Osteoblast (primary cell): Measurements from ENCODE around the gene RRAGC. TPM values are rescaled to one million over a fixed set of nuclear protein-coding genes. Genes with fewer than 3 reads are reported as not detected.

ENCODE experiments used
- DNase-seq: peaks from one replicate; pipeline ENCODE4 v3.0.0; 2011; ENCODE audit warnings: low spot score, mixed read lengths; ENCODE audit not compliant: insufficient read length; ENCODE audit errors: missing footprints
- H2AFZ ChIP-seq: 2 replicates; pipeline ENCODE4 v1.6.0; 2011; ENCODE audit warnings: mild to moderate bottlenecking, low read length
- H3K27ac ChIP-seq: 2 replicates; pipeline ENCODE4 v1.5.1; 2011; ENCODE audit warnings: mild to moderate bottlenecking, low read depth, low read length, moderate library complexity
- H3K27me3 ChIP-seq: 2 replicates; pipeline ENCODE4 v1.6.0; 2012; ENCODE audit warnings: mild to moderate bottlenecking, control low read depth, inconsistent platforms, low read length, moderate library complexity; ENCODE audit not compliant: insufficient read depth
- H3K36me3 ChIP-seq: 2 replicates; pipeline ENCODE4 v1.5.1; 2011; ENCODE audit warnings: mild to moderate bottlenecking, low read length, control low read depth, moderate library complexity; ENCODE audit not compliant: insufficient read depth
- H3K4me1 ChIP-seq: 2 replicates; pipeline ENCODE4 v1.5.1; 2011; ENCODE audit warnings: mild to moderate bottlenecking, low read length, control low read depth, moderate library complexity; ENCODE audit not compliant: insufficient read depth
- H3K4me2 ChIP-seq: 2 replicates; pipeline ENCODE4 v1.6.0; 2011; ENCODE audit warnings: mild to moderate bottlenecking, low read length; ENCODE audit not compliant: insufficient read depth
- H3K4me3 ChIP-seq: fragments of 200-600 bp; sonication (generic); 3 replicates; pipeline ENCODE4 v1.5.1; 2012; ENCODE audit warnings: mild to moderate bottlenecking, low read length, inconsistent platforms; ENCODE audit not compliant: insufficient read depth
- H3K79me2 ChIP-seq: 2 replicates; pipeline ENCODE4 v1.6.0; 2012; ENCODE audit warnings: mild to moderate bottlenecking, low read length, control low read depth, inconsistent platforms; ENCODE audit not compliant: insufficient read depth
- H3K9me3 ChIP-seq: 2 replicates; pipeline ENCODE4 v1.5.1; 2011; ENCODE audit warnings: low read depth, low read length, control low read depth
- H4K20me1 ChIP-seq: 2 replicates; pipeline ENCODE4 v1.6.0; 2012; ENCODE audit warnings: mild to moderate bottlenecking, low read length, control low read depth; ENCODE audit not compliant: insufficient read depth
- total RNA-seq: library from RNA; depleted of rRNA; stranded (reverse); fragments of >200 nt; gene quantifications from 2 replicates; pipeline ENCODE4 v1.2.3, GENCODE V29; 2012
- TF ChIP-seq, protein P1 (sequence below): IDR thresholded peaks from 2 replicates; pipeline ENCODE4 v1.5.1; 2011; ENCODE audit warnings: mild to moderate bottlenecking, low read depth, low read length, moderate library complexity; ENCODE audit errors: extremely low read depth

RRAGC gene
- total RNA-seq, 1 donor = 57.9 TPM

DNA sequence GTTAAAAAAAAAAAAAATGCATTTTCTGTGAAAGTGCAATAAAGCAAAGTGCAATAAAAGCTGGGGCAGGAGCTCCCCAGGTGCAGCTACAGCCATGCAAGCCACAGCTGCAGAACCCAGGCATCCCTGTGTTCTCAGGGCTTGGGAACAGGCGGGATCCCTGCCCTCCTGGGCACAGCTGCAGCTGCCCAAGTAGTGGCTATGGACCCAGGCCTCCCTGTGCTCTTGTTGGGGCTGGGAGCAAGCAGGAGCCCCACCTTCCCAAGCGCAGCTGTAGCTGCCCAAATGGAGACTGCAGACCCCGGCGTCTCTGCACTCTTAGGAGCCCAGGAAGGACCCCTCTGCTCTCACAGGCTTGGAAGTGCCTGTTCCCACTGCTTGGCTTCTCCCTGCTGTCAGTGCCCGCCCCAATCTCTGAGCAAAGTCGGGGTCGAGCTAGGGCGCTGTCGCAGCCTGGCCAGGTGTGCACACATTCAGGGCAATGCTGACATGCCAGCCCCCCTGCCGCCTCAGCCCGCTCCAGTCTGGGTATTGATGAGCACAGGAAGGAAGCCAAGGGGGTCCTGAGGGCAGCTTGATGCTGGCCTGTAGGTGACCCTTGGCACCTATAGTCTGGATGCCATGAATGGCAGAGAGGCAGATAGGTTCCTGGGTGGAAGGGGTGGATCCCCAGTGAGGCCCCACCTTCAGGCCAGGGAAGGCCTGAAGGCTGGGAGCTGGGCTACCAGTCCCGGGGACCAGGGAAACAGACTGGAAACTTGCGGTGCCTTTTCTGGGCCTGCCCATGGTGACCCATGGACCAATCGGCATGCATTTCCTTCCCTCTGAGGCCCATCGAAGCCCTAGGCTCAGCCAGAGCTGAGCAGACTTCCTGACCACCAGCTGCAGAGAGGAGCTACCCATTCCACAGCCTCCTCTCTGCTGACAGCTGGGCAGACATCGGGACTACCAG lies 58.6 kb downstream of the RRAGC start:
- TF ChIP-seq, protein P1, sequence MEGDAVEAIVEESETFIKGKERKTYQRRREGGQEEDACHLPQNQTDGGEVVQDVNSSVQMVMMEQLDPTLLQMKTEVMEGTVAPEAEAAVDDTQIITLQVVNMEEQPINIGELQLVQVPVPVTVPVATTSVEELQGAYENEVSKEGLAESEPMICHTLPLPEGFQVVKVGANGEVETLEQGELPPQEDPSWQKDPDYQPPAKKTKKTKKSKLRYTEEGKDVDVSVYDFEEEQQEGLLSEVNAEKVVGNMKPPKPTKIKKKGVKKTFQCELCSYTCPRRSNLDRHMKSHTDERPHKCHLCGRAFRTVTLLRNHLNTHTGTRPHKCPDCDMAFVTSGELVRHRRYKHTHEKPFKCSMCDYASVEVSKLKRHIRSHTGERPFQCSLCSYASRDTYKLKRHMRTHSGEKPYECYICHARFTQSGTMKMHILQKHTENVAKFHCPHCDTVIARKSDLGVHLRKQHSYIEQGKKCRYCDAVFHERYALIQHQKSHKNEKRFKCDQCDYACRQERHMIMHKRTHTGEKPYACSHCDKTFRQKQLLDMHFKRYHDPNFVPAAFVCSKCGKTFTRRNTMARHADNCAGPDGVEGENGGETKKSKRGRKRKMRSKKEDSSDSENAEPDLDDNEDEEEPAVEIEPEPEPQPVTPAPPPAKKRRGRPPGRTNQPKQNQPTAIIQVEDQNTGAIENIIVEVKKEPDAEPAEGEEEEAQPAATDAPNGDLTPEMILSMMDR = no peak
- peaks cover 26% of the 10 kb centered on the region for H3K27me3 ChIP-seq
- H3K4me1 ChIP-seq = no peaks in the 10 kb centered on the region
- DNase-seq = no peak
- no peak overlapping the region for H3K4me3 ChIP-seq
- no peaks in the 10 kb centered on the region for H4K20me1 ChIP-seq
- H2AFZ ChIP-seq = no peak overlapping the region
- H3K4me2 ChIP-seq = no peak overlapping the region
- H3K9me3 ChIP-seq = no peaks in the 10 kb centered on the region
- H3K27ac ChIP-seq = no peak overlapping the region
- no peaks in the 10 kb centered on the region for H3K36me3 ChIP-seq
- no peaks in the 10 kb centered on the region for H3K79me2 ChIP-seq

- Histone ChIP-seq H3K9me3 (peaks cover 2% of the 10 kb centered on the region), H3K79me2 (no peaks in the 10 kb centered on the region), H3K36me3 (no peaks in the 10 kb centered on the region), H3K4me1 (no peaks in the 10 kb centered on the region), H2AFZ (no peak overlapping the region), H3K4me2 (no peak overlapping the region), H3K4me3 (no peak overlapping the region), H4K20me1 (no peaks in the 10 kb centered on the region), H3K27me3 (peaks cover 23% of the 10 kb centered on the region), H3K27ac (no peak overlapping the region)
- no peak for DNase-seq
- TF ChIP-seq, protein P1 = no peak
These were observed 66.3 kb downstream of the RRAGC start for GRCh38 chr1:38793299-38793698.

DNA sequence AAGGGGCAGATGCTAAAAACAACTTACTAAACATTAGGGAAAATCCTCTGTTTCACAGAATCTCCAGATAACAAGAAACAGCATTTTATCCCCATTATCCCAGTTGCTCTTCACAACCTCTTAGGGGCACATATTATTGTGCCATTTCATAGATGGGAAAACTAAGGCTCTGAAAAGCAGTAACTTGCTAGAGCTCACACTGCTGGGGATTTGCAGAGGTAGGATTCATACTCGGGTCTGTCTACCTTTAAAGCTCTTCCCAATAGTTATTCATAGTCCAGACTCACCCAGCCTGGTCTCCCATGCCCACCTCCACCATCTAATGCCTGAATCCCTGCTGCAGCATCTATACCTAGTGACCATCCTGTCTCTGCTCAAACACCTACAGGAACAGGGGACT lies 67.7 kb downstream of the RRAGC start:
- TF ChIP-seq, protein P1 = no peak
- Histone ChIP-seq H3K4me1 (no peaks in the 10 kb centered on the region), H3K79me2 (no peaks in the 10 kb centered on the region), H3K9me3 (peaks cover 2% of the 10 kb centered on the region), H3K4me3 (no peak overlapping the region), H3K27ac (no peak overlapping the region), H3K4me2 (no peak overlapping the region), H3K36me3 (no peaks in the 10 kb centered on the region), H2AFZ (no peak overlapping the region), H3K27me3 (peaks cover 23% of the 10 kb centered on the region), H4K20me1 (no peaks in the 10 kb centered on the region)
- no peak for DNase-seq

DNA sequence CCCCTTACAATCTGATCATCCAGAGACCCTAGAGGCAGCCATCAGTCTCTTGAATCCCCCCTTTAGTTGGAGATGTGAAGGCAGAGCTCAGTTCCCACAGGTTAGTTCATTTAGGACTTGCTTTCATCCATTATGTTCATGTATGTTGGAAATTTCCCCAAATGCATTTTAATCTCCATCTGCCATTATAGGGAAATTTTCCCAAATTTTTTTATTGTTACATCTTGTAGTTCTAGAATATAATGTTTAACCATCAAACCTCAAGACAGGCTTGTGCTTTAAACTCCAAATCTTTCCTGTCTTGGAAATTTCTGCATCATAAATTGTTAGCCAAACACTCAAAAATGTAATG lies 68.4 kb downstream of the RRAGC start:
- H3K4me1 ChIP-seq = no peaks in the 10 kb centered on the region
- no peak overlapping the region for H3K4me2 ChIP-seq
- H3K4me3 ChIP-seq = no peak overlapping the region
- no peak overlapping the region for H2AFZ ChIP-seq
- H3K79me2 ChIP-seq = no peaks in the 10 kb centered on the region
- H3K27ac ChIP-seq = no peak overlapping the region
- DNase-seq = no peak
- no peaks in the 10 kb centered on the region for H4K20me1 ChIP-seq
- peaks cover 2% of the 10 kb centered on the region for H3K9me3 ChIP-seq
- H3K27me3 ChIP-seq = peaks cover 23% of the 10 kb centered on the region
- no peaks in the 10 kb centered on the region for H3K36me3 ChIP-seq
- TF ChIP-seq, protein P1 = no peak
